ENCODE measurements around the gene SGO1.

GRCh38 chr3:20194793-20195460 lies 8.9 kb upstream of the SGO1 start:
- TF ChIP-seq POLR2AphosphoS5 (IDR thresholded peaks at IDR 0.05) (no peak), CTCF (IDR thresholded peaks at IDR 0.05 in 8 of 11, conservative IDR thresholded peaks at IDR 0.05 in 3 of 11) (no peak)
